Glomerular endothelial cell (primary cell): ENCODE measurements around the gene CD2AP. TPM values are rescaled to one million over a fixed set of nuclear protein-coding genes. Genes with fewer than 3 reads are reported as not detected.
"Not testable (repeated sequence)": the region's sequence is repeated elsewhere in the genome, so short reads cannot be mapped to it uniquely, and the experiment has no call there.

Source experiments
- DNase-seq: peaks from one replicate; pipeline ENCODE4 v3.0.0-alpha.2; 2011; ENCODE audit warnings: low read depth, low spot score; ENCODE audit errors: extremely low read depth
- total RNA-seq: library from RNA; depleted of rRNA; stranded (reverse); fragments of >200 nt; gene quantifications from 2 replicates; pipeline ENCODE4 v1.2.3, GENCODE V29; 2015

Gene CD2AP
- total RNA-seq, 1 donor from 2014 or later: 45.9 TPM

GRCh38 chr6:47495954-47496545 lies 18.5 kb downstream of the CD2AP start:
- DNase-seq: no peak

GRCh38 chr6:47496935-47497579 lies 19.5 kb downstream of the CD2AP start:
- no peak for DNase-seq

- DNase-seq: no peak
Observed at GRCh38 chr6:47502920-47503319, 25.3 kb downstream of the CD2AP start.

GRCh38 chr6:47509937-47510336 lies 32.3 kb downstream of the CD2AP start:
- no peak for DNase-seq

GRCh38 chr6:47512872-47513271 lies 35.3 kb downstream of the CD2AP start:
- no peak for DNase-seq

GRCh38 chr6:47519279-47519678 lies 41.7 kb downstream of the CD2AP start:
- DNase-seq: no peak

GRCh38 chr6:47520282-47520681 lies 42.7 kb downstream of the CD2AP start:
- DNase-seq: no peak

- DNase-seq: no peak
Observed at GRCh38 chr6:47521961-47522360, 44.4 kb downstream of the CD2AP start.

GRCh38 chr6:47524136-47524845 lies 46.7 kb downstream of the CD2AP start:
- DNase-seq: no peak

GRCh38 chr6:47525330-47526057 lies 47.9 kb downstream of the CD2AP start:
- DNase-seq: no peak

GRCh38 chr6:47527274-47527673 lies 49.7 kb downstream of the CD2AP start:
- DNase-seq: no peak

- DNase-seq: no peak
Observed at GRCh38 chr6:47529734-47530133, 52.1 kb downstream of the CD2AP start.

- DNase-seq: no peak
Observed at GRCh38 chr6:47532981-47533585, 55.5 kb downstream of the CD2AP start.

GRCh38 chr6:47534063-47534462 lies 56.5 kb downstream of the CD2AP start:
- DNase-seq: no peak

GRCh38 chr6:47535316-47536225 lies 58.0 kb downstream of the CD2AP start:
- DNase-seq: no peak

GRCh38 chr6:47536816-47537401 lies 59.3 kb downstream of the CD2AP start:
- DNase-seq: no peak

GRCh38 chr6:47545223-47545622 lies 67.6 kb downstream of the CD2AP start:
- DNase-seq: no peak

- DNase-seq: no peak
Observed at GRCh38 chr6:47551670-47552069, 74.1 kb downstream of the CD2AP start.

- no peak for DNase-seq
Observed at GRCh38 chr6:47552319-47552718, 74.7 kb downstream of the CD2AP start.

GRCh38 chr6:47553243-47553642 lies 75.7 kb downstream of the CD2AP start:
- not testable (repeated sequence) for DNase-seq
